Kidney glomerular epithelial cell (primary cell): Measurements from ENCODE around the gene DPYD.
A peak's percentile ranks its signal among the peaks of the same experiment; 100 is the strongest.

Experiments
- DNase-seq: peaks from one replicate; lab custom pipeline; 2025; lab: John Stamatoyannopoulos, UW

Gene DPYD

DNA sequence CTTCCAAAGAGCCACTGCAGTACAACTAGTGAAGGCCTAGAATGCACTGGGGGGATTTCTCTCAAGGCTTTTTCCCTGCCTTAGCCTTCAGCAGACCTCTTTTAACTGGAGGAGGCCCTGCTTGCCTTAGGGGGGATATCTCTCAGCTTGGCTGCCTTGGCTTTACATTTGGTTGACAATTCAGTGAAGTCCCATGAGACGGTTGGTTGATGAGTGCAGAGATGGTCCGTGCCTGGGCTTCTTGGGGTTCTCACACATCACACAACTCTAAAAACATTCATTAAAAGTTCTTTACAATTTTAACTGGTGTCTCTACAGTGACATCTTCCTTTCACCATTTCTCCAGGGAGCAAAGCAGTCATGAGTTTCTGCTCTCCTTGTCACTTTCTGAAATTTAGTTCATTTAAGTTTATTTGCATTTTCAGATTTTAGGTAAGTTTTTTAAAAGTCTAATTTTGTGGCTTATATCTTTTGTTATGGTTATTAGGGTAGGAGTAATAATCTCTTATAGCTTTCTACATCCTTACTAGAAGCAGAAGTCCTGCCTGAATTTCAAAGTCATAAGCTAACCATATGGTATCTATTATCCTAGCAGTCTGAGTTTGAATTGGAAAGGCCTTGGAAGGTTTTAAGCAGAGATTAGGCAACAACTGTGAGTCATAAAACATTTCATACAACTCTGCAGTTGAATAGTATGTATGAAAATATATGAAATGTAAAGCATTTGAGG is 487.6 kb downstream of the DPYD start:
- DNase-seq, result no peak

DNA sequence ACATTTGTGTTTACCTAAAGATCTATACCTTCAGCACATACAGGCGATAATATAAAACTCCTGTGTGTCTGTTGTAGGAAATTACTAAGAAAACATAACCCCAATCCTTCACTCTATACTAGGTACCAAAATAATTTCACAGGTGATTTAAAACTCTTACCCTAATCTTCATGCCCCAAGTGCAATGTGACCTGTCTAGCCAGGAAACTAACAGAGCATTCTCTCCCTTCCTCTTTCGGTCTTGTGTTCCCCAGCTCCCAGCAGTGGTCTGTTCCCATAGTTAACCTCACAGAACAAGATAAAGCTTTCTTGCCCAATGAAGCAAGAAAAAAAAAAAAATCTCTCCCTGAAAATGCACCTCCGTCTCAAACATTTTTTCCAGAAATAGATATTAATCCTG is 493.5 kb downstream of the DPYD start:
- DNase-seq, result no peak

DNA sequence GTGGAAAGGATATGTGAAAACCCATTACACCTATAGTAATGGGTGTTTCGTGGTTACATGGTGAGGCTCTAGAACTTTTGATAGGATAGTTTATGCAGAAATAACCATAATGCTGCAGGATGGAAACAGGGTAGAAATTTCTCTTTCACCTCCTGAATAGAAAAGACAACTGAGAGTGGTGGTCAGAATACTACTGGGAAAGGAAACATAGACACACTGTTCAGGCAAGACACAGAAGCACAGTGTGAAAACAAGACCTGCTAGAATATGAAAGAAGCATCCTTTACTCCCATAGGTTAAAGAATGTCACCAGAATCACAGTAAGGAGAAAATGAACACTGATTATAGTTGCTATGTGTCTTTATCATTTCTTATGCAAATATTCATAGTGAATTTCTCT is 496.6 kb downstream of the DPYD start:
- DNase-seq, result no peak

DNA sequence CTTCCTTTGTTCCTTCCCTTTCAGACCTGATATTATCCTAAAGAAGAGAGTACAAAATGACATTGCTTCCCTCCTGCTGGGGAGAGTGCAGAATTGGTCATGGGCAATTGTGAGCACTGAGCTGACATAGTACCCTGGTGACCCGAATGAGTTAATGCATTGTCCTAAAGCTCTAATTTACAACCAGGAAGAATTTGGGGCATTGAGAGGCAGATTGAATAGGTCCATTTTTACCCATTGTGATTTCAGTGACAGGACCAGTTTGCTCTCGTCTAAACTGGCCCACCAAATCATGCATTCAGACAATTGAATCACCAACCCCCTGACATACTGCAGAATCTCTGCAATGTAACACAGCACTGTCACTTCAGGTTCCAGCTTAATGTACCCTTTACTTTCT is 497.4 kb downstream of the DPYD start:
- DNase-seq, result no peak

DNA sequence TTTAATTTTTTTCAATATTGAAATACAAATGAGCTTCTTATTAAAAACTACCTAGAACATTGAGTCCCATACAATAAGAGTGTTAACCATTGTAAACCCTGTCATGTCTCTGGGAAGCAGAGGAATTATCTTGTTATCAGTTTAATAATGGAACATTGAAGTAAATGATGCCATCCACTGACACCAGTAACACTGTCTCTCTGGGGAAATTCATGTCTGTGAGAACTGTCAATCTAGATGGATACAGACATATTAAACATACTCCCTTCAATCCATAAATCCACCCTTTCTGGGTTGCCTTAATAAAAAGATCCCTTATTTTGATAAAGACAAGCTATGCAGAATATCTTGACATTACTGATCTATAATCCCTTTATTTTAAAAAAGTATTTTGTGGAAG is 503.2 kb downstream of the DPYD start:
- no peak for DNase-seq

DNA sequence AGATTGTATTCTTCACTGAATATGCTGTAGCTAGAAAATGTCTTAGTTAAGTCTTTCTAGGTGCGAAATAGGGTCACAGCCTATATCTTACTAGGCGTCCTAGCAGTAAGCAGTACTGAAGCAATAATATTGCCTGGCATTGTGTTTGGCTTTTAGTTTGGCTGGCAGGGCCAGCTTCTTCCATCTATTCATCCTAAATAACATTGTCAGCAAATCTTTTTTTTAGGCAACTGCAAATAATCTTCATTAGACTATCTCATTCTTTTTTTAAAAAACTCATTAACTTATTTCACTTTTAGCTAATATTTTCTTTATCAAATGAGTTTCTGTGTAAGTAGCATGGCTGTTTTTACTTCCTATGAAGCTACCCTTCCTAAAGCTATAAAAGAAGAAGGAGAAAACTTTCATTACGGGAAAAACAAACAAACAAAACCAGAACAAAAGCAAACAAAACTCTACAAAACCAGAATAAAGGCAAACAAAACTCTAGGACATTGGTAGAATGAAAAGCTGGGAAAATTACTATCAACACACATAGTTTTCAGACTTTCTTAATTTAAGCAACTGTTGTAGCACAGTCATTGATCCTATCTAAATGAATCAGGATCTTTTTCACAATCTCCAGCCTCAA is 506.0 kb downstream of the DPYD start:
- DNase-seq, result no peak

DNA sequence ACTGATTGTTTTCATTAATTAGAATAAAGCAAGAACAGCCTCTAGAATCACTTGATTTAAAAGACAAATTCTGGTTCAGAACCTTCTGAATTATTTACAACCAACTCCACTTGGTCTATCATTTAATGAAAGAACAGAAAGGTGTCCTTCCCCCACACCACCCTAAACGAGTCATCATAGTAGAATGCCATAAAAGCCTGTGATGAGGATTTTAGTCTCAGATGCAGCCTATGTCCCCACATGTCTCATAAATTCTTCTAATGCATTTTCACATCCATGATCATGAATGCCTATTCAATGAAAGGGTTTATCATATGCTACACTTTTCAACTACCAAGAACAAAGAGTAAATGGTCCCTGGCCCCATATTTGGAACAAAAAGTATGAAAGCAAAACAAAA is 508.1 kb downstream of the DPYD start:
- DNase-seq, result peak; percentile 12

DNA sequence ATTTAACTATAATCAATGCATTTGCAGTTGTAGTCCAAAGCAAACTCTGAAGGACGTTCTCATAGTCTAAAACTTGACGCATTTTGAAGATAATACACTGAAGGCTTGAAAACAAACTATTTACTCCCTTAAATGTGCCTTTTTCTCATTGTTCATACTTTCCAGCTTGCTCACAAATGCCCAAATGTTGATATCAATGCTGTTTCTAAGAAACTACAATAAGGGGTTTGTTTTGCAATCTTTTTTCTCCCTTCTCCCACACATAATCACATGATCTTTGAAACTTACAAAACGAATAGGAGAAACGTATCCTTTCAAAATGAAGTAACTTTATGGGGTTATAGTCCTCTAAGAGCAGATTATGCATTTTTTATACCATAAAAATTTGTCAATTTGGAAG is 508.7 kb downstream of the DPYD start:
- no peak for DNase-seq

DNA sequence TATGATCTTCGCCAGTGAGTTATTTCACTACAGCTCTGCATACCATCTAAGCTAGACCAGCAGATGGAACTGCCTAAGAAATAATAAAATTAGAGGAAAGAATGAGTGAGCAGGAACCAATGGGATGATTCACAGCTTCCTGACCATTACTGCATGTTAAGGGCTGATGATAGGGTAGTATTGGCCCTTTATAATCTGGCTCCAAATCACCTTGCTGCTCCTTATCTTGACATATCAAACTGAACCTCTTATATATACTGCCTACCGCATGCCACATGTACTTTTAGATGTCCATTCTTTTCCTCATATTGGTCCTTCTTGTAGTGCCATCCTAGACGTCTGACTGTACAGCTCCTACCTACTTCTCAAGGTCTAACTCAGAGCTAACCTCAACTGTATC is 524.4 kb downstream of the DPYD start:
- no peak for DNase-seq

DNA sequence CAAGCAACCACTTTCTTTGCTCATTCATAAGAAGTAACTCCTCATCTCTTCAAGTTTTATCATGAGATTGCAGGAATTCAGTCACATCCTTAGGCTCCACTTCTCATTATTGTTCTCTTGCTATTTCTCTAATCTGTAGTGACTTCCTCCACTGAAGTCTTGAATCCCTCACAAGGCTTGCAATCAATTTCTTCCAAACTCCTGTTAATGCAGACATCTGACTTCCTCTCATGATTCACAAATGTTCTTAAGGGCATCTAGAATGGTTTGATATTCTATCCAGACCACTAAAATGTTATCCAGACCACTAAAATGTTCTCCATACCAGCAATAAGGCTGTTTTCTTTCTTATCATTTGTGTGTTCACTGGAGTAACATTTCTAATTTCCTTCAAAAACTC is 528.1 kb downstream of the DPYD start:
- no peak for DNase-seq

DNA sequence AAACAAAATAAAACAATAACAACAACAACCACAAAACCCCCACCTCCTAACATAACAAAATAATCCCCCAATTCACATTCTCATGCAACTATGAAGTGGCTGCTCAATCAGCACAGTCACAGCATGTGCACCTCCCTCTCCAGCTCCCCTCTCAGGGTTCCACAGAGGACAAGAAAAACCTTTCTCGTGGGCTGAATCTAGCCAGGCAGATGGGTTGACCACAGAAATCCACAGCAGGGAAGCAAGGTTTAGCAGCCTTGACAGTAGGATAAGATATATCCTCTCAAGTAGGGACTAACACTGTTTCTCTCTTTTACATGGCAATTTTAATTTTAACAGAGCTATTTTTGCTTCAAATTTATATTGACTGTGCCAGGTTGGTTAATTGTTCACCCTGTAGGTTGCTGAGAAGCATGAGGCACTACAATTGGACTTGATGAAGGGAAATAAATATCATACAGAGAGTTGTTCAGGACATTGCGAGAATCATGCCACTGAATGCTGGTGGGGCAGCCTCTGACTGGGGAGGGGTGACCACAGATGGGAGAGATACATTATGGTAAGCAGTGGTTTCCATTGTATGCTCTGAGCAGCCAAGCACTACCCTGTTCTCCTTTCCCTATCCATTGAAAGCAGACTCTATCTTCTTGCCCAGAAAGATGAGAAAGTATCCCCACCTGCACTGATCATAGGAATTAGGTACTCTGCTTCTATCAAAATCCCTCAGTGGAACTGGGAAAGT is 535.1 kb downstream of the DPYD start:
- no peak for DNase-seq

DNA sequence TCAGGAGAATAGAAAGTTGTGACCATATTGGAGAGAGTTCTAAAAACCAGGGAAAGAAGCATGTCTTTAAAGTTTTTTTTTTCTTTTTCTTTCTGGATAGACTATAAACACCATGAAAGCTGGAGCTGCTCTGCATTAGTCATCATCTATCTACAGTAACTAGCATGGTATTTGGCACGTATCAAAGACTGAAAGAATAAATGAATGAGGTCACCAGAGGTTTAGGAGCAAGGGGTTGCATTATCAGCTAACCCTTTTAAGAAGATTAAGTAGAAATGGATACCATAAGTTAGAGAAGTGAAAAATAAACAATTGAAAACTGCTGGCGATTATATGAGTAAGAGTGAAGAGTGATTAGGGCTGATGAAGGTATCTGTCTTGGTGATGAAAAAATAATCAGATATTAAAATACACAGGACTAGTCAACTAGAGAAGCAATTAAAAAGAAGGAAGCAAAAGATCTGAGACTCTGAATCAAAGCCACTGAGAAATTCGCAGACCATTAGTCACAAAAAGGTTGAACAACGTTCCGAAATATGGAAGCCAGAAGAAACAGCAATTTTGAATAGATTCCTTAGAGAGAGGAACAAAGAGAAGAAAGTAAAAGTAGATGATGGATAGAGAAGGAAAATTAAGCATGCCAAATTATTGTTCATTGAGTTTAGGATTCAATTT is 536.4 kb downstream of the DPYD start:
- DNase-seq, result peak; percentile 24

DNA sequence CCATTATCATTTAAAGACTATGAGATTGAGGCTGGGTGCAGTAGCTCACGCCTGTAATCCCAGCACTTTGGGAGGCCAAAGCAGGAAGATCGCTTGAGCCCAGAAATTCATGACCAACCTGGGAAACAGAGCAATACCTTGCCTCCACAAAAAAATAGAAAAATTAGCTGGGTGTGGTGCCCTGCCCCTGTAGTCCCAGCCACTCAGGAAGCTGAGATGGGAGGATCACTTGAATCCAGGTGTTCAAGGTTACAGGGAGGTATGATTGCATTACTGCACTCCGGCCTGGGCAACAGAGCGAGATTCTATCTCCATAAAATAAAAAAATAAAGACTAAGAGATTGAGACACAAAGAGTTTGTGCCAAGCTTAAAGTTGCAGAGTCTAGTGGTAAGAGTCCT is 537.0 kb downstream of the DPYD start:
- DNase-seq, result no peak

DNA sequence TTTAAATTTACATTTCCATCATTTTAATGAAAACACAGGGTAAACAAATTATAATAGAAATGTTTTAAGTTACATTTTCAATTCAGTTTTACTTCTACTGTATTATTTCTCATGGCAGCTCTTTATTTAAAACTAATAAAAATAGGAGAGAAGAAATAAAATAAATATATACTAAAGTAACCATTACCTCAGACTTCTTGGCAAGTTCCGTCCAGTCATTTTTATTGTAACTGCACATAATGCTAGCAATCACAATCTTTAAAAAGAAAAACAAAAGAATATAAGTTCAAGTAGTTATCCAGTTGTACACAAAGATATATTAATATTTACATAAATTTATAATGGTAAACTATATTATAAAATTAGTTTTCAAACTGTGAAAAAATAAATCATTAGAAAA is 538.6 kb downstream of the DPYD start:
- DNase-seq, result no peak

DNA sequence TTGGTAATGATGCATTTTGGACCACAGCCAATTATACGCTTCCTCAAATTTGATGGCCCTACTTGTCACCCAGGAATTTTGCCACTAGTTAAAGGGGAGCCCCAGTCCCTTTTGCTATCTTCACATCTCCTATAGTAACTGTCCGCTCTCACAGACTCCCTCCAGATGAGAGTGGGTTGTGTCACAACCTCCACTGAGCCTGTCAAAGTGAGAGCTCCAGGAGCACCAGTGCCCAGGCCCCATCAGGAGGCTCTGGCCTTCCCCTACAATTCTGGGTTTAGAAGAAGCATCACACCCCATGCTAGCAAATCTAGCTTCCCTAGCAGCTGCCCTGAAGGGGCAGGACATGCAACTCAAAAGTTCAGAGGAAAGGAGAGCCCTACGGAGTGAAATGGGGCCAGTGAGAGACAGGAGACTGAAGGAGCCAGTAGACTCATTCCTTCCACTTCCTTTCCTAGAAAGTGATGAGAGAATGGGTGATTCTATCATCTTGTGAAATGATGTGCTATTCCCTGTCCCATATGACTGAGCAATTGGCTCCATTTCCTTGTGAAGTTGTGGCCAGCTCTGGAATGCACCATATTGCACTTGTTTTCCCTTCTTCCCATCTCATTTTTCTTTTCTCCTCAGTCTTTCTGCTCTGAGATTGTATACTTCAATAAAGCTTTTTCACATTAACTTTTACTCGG is 541.3 kb downstream of the DPYD start:
- DNase-seq, result no peak

DNA sequence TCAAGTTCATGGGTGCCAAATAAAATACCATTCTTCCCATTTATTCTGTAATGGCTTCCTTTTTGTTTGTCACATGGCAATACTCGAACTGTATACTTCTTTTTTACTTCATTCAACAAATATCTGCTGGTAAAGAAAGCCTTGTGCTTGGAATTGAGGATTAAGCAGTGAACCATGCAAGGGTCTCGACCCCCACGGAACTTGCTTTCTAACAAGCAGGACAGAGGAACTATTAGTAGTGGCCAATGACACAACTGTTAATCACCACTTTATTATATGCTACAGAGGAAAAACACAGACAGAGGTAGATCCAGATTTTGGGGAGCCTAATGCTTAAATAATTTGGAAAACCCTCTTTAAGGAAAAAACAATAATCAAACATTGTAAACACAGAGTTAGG is 542.2 kb downstream of the DPYD start:
- DNase-seq, result no peak

DNA sequence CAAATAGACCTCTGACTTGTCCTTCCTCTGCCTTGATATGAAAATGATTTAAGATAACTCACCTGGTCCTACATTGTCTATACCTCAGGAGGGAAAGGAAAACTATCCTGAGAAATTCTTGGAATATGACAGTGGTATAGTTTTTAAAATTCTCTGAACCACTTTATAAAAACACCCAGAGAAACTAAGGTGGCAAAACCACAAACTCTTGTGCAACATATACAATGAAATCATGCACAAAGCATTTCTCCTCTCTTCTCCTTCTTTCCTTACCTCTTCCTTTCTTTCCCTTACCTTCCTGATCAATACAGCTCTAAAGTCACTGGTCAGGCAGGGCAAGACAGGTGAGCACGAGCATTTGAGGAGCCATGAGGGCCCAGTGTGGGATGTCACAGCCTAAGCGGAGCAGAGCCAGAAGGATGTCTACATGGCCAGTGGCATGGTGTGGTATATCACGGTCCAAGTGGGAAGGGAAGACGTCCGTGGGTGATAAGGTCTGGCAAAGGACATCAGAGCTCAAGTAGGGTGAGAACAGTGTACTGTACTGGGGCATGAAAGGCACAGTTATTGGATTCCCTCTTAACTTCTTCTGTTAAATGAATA is 543.3 kb downstream of the DPYD start:
- no peak for DNase-seq

DNA sequence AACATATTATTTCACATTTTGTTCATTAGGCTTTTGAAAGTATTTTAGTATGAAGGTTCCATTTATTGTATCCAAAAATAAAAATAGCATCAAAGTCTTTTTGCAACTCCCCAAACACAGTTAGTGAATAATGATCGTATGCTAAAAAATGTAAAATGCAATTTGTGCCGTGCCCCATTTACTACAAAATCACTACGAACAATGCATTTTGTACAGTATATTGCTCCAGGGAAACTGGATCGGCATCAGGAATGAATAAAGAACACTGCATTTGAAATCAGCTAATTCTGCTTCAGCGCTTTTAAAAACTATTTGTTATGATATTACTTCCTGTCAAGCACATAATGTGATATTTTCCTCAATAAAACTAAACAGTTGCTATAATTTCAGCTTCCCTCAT is 547.8 kb downstream of the DPYD start:
- DNase-seq, result no peak

DNA sequence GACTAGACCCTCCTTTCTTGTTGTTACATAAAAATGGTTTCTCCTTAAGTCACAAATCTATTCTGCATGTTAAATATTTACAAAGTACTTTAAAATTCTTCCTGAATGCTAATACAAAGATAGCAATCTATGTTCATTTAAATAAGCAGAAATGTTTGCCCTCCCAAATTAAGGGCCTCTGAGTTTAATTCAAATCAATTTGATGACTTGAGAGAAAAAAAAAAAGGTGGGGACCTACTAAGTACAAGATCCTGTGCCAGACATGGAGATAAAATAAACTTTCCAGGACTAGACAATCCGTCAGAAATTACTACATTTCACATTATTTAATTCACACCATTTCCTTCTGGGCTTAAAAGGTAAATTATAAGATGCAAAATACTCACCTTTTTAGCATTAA is 548.3 kb downstream of the DPYD start:
- no peak for DNase-seq

DNA sequence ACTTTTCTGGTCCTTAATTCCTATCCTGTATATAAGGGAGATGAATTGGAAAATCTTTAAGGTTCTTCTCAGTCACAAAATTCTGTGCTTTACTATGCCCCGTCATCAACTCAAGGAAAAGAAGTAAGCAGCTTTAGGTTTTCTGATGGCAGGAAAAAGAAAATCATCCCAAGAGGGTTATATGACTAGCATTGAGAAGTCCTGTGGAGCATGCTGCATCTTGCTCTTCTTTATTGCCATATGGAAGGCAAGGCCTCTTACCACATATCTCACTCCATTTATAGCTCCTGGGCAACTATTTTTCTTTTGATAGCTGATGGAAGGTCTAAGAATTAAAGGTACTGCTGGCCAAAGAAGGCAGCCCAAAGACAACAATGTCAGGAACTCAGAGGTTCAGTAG is 552.5 kb downstream of the DPYD start:
- no peak for DNase-seq

DNA sequence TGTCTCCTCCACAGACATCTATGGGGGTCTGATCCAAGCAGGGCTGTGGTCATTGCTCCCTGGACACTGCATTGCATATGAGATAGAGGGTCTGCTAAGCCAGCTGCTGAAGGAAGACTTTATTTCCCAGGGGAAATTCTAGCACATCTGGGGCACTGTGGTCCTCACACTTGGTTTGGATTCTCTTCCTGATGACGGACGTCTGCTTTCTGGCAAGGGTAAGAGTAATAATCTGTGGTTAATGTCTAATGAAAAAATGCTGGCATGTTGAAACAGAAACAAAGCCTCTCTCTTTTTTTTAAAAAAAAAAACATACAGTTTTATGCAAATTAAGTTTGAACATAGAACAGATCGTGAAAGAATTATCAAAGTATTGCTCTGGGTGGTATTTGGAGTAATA is 553.9 kb downstream of the DPYD start:
- no peak for DNase-seq

DNA sequence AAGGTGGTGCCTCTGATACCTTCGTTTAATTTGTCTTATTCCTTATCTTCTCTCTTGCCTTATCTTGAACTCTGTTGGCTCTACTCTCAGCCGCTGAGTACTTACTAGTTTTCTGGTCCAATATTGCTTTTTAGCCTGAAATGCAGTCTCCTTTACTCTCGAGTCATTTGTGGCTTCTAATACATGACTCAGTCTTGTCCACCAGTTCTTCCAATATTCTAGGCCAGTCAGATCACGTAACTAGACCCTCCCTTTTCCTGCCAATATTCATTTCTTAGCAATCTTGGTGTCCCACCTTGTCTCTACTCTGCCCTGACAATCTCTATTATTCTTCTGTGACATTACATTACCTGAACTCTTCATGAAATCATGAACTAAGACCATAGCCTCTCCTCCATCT is 555.8 kb downstream of the DPYD start:
- DNase-seq, result no peak
